H1 (cell line): ENCODE data around the gene CDK5R2. TPM values are rescaled to one million over a fixed set of nuclear protein-coding genes. Genes with fewer than 3 reads are reported as not detected.

Source experiments
- CBX8 ChIP-seq: fragments of 300-800, 300-1000 bp; sonication (generic); IDR thresholded peaks from 2 replicates; pipeline ENCODE4 v1.7.1; 2016; ENCODE audit warnings: low read depth, low read length, borderline replicate concordance
- CTBP2 ChIP-seq: IDR thresholded peaks from 2 replicates; pipeline ENCODE4 v1.7.0; 2011; ENCODE audit warnings: borderline replicate concordance, mild to moderate bottlenecking, moderate library complexity, mixed read lengths, low read length; ENCODE audit not compliant: insufficient read depth, insufficient read length
- KDM4A ChIP-seq: IDR thresholded peaks from one replicate; pipeline ENCODE4 v1.7.1; 2012; ENCODE audit warnings: low read depth, mild to moderate bottlenecking, moderate library complexity, low read length, inconsistent platforms; ENCODE audit not compliant: severe bottlenecking
- SIRT6 ChIP-seq: IDR thresholded peaks from one replicate; pipeline ENCODE4 v1.7.1; 2012; ENCODE audit warnings: low read length, inconsistent platforms
- polyA plus RNA-seq, 7 experiments: library from polyadenylated mRNA; depleted of rRNA in 3 of 7; stranded (reverse) in 5 of 7; unstranded in 2 of 7; fragments of >200 nt in 5 of 7; fragments of 200-250 nt in 2 of 7; gene quantifications; 1 replicate in 5 of 7; 2 replicates in 1 of 7; 4 replicates in 1 of 7; pipeline versions ENCODE4 v1.2.1 to v1.2.3, GENCODE V29; 2011 to 2013; ENCODE audit warnings: missing spikeins in 2 of 7, mixed read lengths in 2 of 7
- total RNA-seq: library from RNA; stranded (reverse); fragmentation: NEBNext Ultra II Directional; extraction: Animal tissue kit (Norgen Biotek cat#: 25700); gene quantifications from 2 replicates; pipeline ENCODE4 v1.2.1, GENCODE V29; 2021

Gene CDK5R2
- total and polyA plus RNA-seq, 2 of the 8 experiments (the other 6 are each of a cell fraction or from before 2014, with no cell fraction given), result 0.14 TPM; not detected in 1

DNA sequence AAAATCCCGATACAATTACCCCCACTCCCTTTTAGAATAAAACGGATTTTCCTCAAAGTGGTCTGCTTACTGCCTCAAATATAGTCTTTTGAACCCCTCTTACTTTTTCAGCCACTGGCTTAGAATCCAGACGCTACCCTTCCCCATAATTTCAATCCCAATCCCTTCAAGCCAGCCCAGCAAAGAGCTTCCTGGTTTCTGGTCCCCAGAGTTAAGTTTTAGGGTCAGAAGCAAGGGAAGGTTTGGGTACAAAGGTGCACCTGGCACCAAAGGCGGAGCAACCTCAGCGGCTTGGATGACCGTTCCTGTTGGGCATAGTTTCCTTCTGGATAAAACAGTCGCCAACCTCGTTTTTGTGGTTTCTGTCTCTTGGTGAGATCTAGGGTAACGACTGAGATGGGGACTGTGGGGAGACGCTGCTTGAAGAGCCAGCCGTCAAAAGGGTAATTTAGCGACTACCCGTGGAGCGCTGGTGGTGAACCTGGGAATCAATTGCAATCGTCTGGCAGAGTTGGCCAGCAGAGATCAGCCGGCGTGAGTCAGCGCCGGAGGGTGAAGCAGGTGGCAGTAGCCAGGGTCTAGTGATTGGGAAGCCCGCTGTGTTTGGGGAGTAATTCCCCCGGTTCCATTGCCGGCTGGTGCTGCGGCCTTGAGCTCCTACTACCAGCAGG is 23.9 kb downstream of the CDK5R2 start (continued):
- TF ChIP-seq CTBP2, result peak; percentile 11
- no peak for TF ChIP-seq KDM4A
- no peak for TF ChIP-seq SIRT6
- peak; percentile 74; the same call in 1 of the 2 replicates for TF ChIP-seq CBX8
